SK-N-SH treated with all-trans-retinoic acid at 6 μM for 48 hours (cell line): ENCODE measurements around the gene TMEM245.

Experiments used
- ARNTL ChIP-seq: fragments of 450-650 bp; formaldehyde crosslinking; IDR thresholded peaks from 2 replicates; pipeline ENCODE4 v1.5.0; 2020; ENCODE audit warnings: low read depth, mild to moderate bottlenecking, moderate library complexity, borderline replicate concordance
- ESRRG ChIP-seq: fragments of 250-450 bp; sonication (Bioruptor Pico); IDR thresholded peaks from 2 replicates; pipeline ENCODE4 v1.6.1; 2021; ENCODE audit warnings: mild to moderate bottlenecking
- GLIS3 ChIP-seq: fragments of 250-450 bp; sonication (Bioruptor Pico); IDR thresholded peaks from 2 replicates; pipeline ENCODE4 v1.5.0; 2020; ENCODE audit warnings: mild to moderate bottlenecking, moderate library complexity
- OSR1 ChIP-seq: fragments of 250-450 bp; sonication (Bioruptor Pico); IDR thresholded peaks from 2 replicates; pipeline ENCODE4 v1.8.0; 2022; ENCODE audit warnings: moderate library complexity, mild to moderate bottlenecking, inconsistent platforms
- PATZ1 ChIP-seq: fragments of 250-450 bp; sonication (Bioruptor Pico); IDR thresholded peaks from 2 replicates; pipeline ENCODE4 v1.8.0; 2020; ENCODE audit warnings: mild to moderate bottlenecking, moderate library complexity, borderline replicate concordance
- POU6F1 ChIP-seq: fragments of 250-450 bp; sonication (Bioruptor Pico); IDR thresholded peaks from 2 replicates; pipeline ENCODE4 v1.8.0; 2021; ENCODE audit warnings: low read depth, mild to moderate bottlenecking, moderate library complexity, borderline replicate concordance
- RARB ChIP-seq: fragments of 250-450 bp; sonication (Bioruptor Pico); IDR thresholded peaks from 2 replicates; pipeline ENCODE4 v1.8.0; 2021; ENCODE audit warnings: mild to moderate bottlenecking, moderate library complexity
- ZFP3 ChIP-seq: fragments of 250-450 bp; sonication (Bioruptor Pico); IDR thresholded peaks from 2 replicates; pipeline ENCODE4 v1.5.0; 2020; ENCODE audit warnings: mild to moderate bottlenecking, moderate library complexity
- ZNF565 ChIP-seq: fragments of 450-650 bp; formaldehyde crosslinking; conservative IDR thresholded peaks from 2 replicates; pipeline ENCODE4 v1.5.0; 2020; ENCODE audit warnings: low read depth, mild to moderate bottlenecking, moderate library complexity
- ZNF8 ChIP-seq: fragments of 450-650 bp; formaldehyde crosslinking; IDR thresholded peaks from 2 replicates; pipeline ENCODE4 v1.5.0; 2020; ENCODE audit warnings: mild to moderate bottlenecking, moderate library complexity

GRCh38 chr9:109022873-109023272 lies 96.9 kb downstream of the TMEM245 start:
- TF ChIP-seq ARNTL (no peak), ZFP3 (CRISPR knock-in tag) (no peak), ZNF565 (CRISPR knock-in tag) (no peak), RARB (CRISPR knock-in tag) (no peak), GLIS3 (no peak), PATZ1 (no peak), OSR1 (no peak), ESRRG (CRISPR knock-in tag) (no peak), POU6F1 (no peak), ZNF8 (CRISPR knock-in tag) (no peak)
